Activated T-helper 1 cell treated with anti-CD3 and anti-CD28 coated beads, Interleukin-2, amount 50 U/mL, for 16 hours (primary cell): ENCODE measurements around the gene CEP128.

ENCODE experiments used
- DNase-seq, 2 donors: peaks; one replicate each; pipeline ENCODE4 v3.0.0-alpha.2; 2020; ENCODE audit warnings: low read depth in 1 of 2, low spot score in 1 of 2

Gene CEP128

DNA sequence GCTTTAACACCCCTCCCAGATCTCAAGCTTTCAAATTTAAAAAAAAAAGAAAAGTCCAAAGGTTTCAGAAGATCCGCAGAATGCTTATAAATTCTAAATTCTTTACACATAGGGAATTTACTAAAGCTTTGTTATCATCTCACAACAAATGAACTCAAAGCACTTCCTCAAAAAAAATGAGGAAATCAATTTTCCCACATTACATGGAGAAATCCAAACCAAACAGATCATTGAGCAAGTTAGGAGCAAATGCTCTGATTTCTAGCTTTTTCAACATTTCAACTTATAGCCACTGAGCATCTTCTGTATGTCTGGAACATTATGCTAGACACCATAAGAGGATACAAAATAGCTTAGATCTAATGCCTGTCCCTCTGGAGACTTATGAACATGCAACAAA is 161.0 kb downstream of the CEP128 start:
- no peak for DNase-seq

DNA sequence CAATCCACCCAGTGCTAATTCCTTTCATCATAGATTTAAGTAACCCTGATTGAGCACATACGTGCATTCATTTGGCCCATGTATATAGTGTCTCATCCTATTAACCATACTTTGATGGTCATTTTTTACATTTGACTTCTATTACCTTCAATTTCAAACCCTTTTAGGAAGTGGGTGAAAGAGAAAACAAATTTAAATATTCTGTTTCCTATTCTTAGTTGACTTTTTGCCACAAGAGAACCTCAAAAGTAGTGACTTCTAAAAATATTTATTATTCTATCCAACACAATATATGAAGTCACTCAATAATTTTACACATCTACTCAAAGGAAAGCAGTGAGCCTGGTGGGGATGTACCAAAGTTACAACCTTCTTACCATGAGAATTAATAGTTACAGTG is 164.9 kb downstream of the CEP128 start:
- no peak for DNase-seq

DNA sequence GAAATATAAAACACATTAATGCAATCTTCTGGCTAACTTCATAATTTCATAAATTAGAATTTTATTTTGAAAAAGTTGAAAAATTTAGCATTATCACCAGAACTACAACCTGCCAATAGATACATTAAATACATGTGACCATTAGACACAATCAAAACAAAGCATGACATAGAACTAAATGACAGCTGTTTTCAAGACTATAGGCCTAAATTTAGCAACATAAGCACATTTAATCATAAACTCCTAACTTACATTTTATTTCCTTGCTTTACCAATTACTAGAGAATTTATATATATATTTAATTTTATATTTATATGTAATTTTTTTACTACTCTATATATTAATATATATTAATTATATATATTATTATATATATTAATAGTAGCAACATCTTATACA is 165.4 kb downstream of the CEP128 start:
- DNase-seq: no peak

DNA sequence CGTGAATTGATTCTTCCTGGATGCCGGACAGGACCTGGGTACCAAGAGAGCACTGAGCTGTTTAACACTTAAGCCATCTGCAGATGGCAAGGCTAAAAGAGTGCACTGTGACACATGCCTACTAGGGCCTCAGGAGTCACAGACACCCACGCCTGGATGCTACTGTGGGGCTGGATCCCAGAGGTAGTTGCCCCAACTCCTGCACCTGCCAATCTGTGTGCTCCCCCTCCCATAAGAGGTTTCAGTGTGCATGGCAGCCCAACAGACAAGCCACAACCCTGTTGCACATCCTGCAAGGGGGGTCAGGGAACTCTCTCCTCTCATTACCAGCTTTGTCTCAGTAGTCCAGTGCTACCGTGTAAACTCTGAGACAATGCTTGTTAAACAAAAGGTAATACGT is 169.0 kb downstream of the CEP128 start:
- DNase-seq: no peak

DNA sequence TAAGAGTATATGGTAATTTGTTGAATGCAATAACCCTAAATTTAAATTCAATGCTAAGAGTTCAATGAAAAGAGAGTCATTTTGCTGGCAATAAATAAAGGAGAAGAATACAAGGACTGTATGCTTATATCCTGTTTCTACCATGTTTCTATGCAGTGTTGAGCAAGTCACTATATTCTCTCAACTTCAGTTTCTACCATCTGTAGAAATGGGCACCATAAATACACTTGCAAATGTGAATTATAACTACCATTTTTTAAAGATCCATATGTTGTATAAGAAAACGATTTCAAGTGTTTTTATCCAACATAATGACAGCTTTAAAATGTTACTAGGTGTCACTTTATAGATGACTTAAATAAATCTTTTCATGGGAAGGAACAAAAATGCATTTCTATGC is 170.3 kb downstream of the CEP128 start:
- DNase-seq: no peak

DNA sequence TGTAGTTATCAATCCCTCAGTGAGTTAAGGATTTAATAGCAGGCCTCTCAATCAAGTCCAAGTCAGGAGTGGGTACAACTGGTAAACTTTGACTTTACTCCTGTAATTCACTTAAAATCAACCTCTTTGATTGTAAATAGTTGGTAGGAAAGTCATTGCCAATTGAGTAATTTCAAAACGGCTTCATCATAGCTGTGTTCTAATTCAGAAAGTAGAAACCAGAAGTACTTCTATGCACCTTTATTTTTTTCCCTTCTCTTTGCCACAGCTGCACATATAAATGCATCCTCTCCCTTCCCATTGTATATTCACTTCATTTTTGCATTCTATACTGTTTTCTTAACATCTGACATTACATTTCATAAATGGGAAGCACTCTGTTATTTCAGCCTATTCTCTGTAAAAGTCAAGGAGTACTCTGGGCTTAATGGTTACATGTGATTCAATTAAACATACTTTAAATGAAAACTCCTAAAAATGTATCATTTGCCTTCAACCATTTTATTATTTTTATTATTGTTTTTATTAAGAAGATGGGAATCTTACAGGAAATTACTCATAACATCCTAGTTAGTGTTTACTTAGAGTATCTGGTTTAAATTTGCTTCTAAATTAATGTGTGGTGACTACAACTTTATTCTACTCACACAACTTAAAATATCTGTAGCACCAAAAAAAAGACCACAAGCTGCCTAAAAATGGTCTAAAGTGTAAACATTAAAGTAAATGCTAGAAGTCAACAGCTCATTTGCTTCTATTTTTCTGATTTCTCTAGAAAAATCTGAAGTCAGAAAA is 171.2 kb downstream of the CEP128 start:
- DNase-seq: no peak

DNA sequence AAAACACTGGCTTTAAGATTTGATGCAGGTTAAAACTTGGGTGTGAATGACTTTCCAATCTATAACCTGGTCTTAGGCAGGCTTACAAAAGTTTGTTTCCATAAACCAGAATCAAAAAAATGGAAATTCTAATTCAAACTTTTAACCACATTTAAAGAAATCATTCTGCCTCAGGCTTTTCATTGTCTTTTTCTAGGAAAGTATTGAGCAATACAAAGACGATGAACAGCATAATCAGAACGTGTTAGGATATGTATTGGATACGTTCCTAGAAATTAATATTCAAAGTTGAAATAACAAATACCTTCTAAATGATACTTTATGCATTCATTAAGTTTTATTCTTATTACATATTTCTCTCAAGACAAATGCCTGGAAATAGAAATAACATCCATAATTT is 172.9 kb downstream of the CEP128 start:
- no peak for DNase-seq

DNA sequence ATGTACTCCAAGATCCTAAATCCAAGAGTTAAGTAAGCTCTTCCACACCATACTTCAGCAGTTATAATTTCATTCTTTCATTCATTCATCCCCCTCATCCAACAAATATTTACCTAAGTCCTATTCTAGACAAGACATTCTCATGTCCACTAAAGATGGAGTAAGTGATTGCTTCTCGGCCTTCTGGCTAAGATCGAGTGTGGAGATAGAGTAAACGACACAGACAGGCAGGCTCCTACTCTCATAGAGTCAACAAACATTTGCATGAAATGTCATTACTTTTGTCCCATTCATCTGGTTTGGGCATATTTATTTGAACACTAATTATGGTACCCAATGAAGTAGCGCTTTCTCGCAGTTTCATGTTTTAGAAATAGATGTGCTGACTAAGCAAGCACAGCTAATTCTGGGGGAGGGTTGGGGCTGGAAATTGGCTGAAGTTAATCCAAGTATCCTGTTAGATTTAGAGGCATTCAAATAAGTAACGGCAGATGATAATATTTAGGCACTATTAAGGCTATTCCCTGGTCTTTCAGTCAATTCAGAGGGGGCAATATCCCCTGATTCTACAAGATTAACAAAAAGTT is 176.5 kb downstream of the CEP128 start:
- no peak for DNase-seq

DNA sequence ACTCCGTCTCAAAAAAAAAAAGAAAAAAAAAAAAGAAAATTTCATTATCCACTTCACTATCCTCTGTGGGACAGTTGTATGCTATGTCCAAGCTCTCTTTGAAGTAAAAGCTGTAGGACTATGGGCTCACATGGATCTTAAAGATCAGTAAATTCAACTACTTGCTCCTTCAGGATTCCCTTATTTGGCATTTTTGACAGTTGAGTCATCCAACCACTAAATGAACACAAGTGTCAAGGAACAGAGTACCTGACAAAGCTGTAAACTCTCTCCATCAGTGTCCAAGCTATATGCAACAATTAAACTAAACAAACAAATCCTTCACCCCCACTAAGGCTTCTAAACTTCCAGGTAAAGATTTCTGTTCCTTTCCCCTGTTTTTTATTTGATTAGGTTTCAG is 177.0 kb downstream of the CEP128 start:
- no peak for DNase-seq

DNA sequence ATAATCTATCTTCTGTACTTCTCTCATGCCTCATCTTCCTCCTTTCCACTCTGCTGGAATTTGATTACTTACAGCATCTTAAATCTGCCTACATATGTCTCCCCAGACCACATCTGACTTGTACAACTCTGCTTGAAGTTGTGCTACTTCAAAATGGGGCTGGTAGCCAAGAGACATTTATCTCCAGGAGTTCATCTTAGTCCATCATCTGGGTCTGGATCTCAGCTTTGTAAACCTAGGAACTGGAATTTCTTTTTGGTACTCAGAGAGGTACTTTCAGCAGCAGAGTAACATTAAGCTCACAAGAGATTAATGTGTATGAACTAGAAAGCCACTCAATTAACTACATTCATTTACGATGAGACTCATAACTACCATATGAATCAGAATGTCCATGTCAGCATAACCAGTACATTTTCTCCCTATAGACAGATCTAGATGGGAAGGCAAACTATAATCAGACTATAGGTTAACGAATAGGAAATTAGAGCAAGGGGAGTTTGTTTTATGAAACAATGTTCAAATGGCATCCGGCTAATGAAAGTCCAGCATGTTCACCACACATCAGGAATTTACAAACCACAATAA is 178.8 kb downstream of the CEP128 start:
- no peak for DNase-seq

DNA sequence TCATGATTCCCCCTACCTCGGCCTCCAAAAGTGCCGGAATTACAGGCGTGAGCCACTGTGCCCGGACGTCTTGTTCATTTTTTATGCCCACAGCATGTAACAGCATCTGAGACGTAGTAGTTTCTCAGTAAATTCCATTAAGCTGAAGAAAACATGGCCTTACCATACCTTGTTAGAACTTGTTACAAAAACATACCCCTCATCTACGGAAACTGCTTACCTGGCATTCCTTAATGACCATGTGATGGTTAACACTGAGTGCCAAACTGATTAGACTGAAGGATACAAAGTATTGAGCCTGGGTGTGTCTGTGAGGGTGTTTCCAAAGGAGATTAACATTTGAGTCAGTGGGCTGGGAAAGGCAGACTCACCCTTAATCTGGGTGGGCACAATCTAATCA is 186.8 kb downstream of the CEP128 start:
- DNase-seq: no peak

DNA sequence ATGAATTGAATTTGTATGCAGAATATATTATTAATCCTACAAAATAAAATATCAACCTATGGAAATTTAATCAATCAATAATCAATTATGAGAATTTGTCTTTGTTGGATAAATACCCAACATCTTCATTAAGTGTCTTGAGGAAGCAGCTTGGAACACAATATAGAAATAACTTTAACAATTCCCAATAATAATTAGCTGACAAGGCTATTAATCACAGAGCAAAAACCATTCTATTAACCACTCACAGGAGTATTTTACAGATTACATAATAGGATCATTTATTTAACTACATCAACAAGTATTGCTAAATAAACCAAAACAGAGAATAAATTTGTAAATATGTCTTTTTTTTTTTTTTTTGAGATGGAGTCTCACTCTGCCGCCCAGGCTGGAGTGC is 190.3 kb downstream of the CEP128 start:
- no peak for DNase-seq

DNA sequence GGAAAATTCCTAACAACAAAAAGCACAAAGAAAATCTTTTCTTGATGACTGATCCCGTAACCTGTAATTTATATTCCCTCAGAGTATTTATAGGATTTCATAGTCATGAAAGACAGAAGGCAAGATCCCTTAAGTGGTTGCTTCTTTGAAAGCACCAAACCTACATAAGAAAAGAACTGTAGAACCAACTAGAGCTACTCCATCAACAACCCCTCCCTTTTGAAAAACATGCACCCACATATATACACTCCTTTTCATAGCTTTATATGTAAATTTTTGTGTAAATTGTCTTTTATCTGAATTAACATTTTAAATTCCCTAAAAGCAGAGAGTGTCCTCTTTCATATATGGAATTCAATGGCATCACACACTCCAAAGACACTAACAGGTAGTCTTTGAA is 215.3 kb downstream of the CEP128 start:
- DNase-seq: no peak

DNA sequence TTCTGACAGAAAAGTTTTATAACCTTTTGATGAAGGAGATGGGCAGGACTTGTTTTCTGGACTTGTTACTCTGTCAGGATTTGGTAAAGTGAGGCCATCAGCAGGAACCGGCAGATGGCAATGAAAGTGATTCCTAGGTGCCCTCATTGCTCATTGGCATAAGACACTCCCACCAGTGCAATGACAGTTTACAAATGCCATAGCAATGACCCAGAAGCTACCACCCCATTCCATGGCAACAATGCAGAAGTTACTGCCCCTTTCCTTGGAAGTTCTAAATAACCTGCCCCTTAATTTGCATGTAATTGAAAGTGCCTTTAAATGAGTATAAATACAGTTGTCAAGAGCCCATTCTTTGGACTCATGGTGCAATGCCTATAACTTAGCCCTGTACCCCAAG is 222.6 kb downstream of the CEP128 start:
- DNase-seq: no peak

DNA sequence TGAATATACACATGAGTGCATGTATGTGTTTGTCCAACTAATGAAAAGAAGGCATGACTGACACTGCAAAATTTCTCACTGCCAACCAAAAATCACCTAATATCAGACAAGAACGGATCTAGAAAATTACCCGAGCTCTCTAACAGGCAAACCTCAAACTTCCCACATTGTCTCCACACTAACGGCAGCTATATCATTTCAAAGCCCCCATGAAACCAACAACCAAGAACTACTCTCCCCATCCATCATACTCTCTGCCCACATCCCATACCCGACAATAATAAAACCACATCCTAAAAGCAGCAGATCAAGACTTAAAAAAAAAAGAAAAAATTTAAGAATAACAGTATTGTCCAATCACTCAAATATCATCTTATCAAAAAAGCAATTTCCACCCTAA is 227.1 kb downstream of the CEP128 start:
- DNase-seq: no peak

DNA sequence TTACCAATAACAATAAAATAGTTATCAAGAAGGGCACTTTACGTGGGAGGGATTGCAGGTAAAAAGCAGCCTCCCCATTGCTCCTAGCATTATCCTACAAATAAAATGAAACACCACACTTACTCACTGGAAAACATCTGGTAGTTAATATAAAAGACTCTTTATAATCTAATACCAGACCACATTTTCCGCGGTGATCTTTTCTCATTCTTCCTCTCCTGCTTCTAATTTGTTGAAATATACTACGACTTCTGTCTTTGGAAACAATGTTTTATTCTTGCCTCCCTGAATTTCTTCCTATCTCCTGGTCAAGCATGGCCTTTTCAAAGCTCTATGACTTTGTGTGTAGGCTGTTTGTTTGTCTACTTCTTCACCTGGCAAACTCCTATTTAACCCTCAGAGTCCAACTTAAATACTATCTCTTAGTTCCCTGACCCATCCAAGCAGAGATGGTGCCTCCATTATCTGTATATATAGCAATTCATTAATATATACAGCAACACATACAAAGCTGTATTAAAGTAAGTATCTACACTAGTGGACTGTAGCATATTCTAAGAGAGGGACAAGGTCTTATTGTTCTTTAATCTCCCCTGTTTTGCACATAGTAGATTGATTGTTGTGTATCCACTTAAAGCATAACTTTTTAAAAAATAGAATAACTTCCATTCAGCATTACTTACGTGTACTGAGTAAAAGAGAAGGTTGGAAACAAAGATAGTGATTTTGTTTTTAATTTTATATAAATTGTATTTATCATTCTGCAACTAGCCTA is 228.3 kb downstream of the CEP128 start:
- no peak for DNase-seq

DNA sequence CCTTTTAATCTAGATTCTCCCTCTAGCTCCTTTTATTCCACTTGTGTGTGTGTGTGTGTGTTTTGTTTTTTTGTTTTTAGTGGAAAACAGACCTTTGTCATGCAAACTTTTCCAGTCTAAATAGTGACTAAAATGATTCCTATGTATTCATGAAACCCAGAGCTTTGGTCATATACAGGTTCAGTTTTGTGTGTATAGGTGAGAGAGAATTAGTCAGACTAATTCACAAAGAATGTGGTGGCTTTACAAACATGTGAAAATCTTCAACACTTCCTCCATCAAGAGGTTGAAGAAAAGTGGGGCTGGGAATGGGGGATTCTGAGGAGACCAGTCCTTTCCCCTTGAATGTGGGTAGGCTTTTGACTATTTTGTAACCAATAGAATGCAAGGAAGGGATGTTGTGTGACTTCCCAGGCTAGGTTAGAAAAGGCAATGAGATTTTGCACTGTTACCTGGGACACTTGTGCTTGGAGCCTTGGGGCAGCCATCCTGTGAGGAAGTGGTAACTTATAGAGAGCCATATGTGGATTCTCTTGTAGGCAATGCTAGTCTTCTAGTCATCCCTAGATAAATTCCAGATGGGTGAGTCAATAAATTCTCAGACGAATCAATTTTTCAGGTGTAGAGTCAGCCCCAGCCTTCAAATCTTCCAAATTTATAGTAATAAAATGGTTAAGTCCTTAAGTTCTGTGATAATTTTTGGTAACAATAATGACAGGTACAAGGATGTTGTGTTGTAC is 236.1 kb downstream of the CEP128 start:
- DNase-seq: no peak

DNA sequence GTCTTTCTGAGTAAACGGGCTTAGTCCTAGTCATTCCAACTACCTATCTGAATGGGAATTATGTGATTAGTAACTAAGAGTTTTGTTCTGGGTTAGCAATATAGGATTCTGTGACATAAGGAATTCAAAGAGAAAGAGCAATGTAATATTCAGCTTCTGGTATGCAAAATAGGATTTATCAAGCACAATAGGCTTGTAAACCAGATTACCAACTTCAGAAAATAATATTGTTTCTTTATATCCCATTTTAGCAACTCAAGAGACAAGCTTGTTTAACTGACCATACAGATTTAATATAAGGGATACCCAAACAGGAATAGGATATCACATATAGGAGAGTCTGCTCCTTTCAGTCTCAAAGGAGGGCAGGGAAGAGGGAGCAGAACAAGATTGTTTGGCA is 240.9 kb downstream of the CEP128 start:
- no peak for DNase-seq

DNA sequence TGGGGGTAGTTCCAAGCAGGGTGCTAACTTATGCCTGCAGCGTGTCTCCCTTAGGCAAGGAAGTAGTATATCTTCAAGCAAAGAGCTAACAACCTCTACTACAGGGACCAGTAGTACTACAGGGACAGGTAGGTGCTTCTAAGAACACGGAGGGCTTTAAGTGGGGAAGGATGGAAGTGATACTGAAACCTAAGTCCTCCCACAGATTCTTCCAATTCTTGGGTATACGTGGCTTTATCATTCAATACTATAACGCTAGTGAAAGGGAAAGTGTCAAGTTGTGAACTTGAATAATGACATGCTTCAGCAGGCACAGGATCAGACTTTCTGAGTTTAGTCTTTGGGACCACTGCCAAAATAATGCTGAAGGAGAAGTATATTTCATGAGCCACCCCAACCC is 241.7 kb downstream of the CEP128 start:
- DNase-seq: no peak

DNA sequence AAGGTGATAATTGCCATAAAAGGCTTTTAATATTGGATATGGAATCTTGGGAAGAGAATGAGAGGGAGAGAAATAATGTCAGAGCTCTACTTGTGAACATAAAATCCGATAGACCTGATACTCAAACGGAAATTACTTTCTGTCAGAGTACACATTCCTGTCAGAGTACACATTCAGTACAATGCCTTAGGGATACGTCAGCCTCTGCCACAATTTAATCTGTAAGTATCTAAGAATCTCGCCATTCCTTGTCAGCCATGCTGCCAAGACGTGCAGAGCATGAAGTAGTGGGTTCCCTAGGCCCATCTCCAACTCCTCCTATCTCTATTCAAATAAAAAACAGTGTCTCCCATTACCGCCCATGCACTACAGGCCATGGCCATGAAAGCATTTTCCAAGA is 242.6 kb downstream of the CEP128 start:
- DNase-seq: no peak

DNA sequence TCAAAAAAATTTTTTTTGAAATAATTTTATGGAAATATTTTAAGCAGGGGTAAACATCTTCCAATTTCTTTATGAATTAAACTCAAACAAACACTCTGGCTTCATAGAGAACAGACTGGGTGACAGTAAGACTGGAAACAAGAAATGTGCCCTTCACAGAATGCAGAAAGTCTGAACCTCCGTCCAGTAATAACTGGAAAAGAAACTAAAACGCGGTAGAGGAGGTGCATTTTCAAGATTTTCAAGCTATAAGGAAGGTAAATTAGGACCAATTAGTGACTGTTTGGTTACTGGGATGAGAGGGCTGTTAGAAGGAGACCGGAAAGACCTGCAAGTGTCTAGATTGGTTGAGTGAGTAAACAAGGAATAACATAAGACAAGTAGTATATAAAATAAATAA is 245.7 kb downstream of the CEP128 start:
- no peak for DNase-seq
